HCT116 (cell line): ENCODE measurements around the gene NFIB. TPM values are rescaled to one million over a fixed set of nuclear protein-coding genes. Genes with fewer than 3 reads are reported as not detected.

Source experiments
- ATAC-seq: fragments of 200-7000 bp; cut with Tn5 transposase; 2 replicates; pipeline ENCODE4 v1.9.1; 2020; ENCODE audit warnings: mild to moderate bottlenecking, moderate library complexity
- BruUV-seq: library from RNA; stranded (reverse); fragments of 400-500 nt; replicated peaks from 2 replicates; lab custom pipeline; 2021; lab: Mats Ljungman, UMichigan
- CTCF ChIA-PET: fragments of 300-600 bp; sonication (Branson Sonifier 250); formaldehyde crosslinking; loops from one replicate; lab custom pipeline; 2021; ENCODE audit warnings: antibody characterized with exemption; lab: Charles Lee
- POLR2A ChIA-PET: fragments of 300-600, 350-600 bp; sonication (Branson Sonifier 250); formaldehyde crosslinking; loops from one replicate; lab custom pipeline; 2021; ENCODE audit warnings: antibody characterized with exemption; lab: Charles Lee
- RAD21 ChIA-PET, 2 experiments: fragments of 300-600 bp; sonication (Branson Sonifier 250); formaldehyde crosslinking; loops; one replicate each; lab custom pipeline; 2023; ENCODE audit warnings: low total read pairs in 2 of 2; ENCODE audit not compliant: uncharacterized antibody in 2 of 2, unreplicated experiment in 2 of 2, low non-redundant PET in 1 of 2; lab: Charles Lee
- DNase-seq: peaks from one replicate; pipeline ENCODE4 v3.0.0-alpha.2; 2010; ENCODE audit warnings: low read depth, low spot score
- H2AFZ ChIP-seq: fragments of 200-600 bp; shearing (Covaris generic), sonication (generic); 2 replicates; pipeline ENCODE4 v1.6.1; 2017; ENCODE audit warnings: low read depth, mixed run types, mixed read lengths, antibody characterized with exemption, low read length; ENCODE audit not compliant: poor library complexity, severe bottlenecking
- H3K27ac ChIP-seq: 2 replicates; pipeline ENCODE4 v1.5.1; 2012; ENCODE audit warnings: low read depth, low read length
- H3K27me3 ChIP-seq: fragments of 200-600 bp; sonication (generic); 2 replicates; pipeline ENCODE4 v1.6.1; 2016; ENCODE audit warnings: mixed run types, low read length, mixed read lengths; ENCODE audit not compliant: insufficient read depth
- H3K36me3 ChIP-seq, 2 experiments: fragments of 200-500 bp in 1 of 2; fragments of 200-600 bp in 1 of 2; sonication (Bioruptor generic) in 1 of 2; sonication (generic) in 1 of 2; 2 replicates each; pipeline versions ENCODE4 v1.5.1 to v1.6.1; 2014 to 2016; ENCODE audit warnings: low read length in 2 of 2, inconsistent platforms in 1 of 2, mixed read lengths in 1 of 2, mixed run types in 1 of 2; ENCODE audit not compliant: insufficient read depth in 2 of 2, control insufficient read depth in 1 of 2
- H3K4me1 ChIP-seq, 2 experiments: fragments of 200-600 bp in 1 of 2; sonication (generic) in 1 of 2; 2 replicates each; pipeline versions ENCODE4 v1.5.1 to v1.6.1; 2012 to 2017; ENCODE audit warnings: low read length in 2 of 2, inconsistent platforms in 1 of 2, mild to moderate bottlenecking in 1 of 2, mixed read lengths in 1 of 2, mixed run types in 1 of 2, moderate library complexity in 1 of 2; ENCODE audit not compliant: insufficient read depth in 2 of 2, control insufficient read depth in 1 of 2
- H3K4me2 ChIP-seq: fragments of 200-600 bp; sonication (generic); 2 replicates; pipeline ENCODE4 v1.6.1; 2017; ENCODE audit warnings: mixed run types, low read length, mixed read lengths
- H3K4me3 ChIP-seq, 2 experiments: fragments of 200-600 bp in 1 of 2; sonication (generic) in 1 of 2; replicated peaks in 1 of 2; 2 replicates each; pipeline ENCODE4 v1.5.1; 2011 to 2016; ENCODE audit warnings: low read length in 2 of 2, control low read depth in 1 of 2, low read depth in 1 of 2, mild to moderate bottlenecking in 1 of 2, mixed read lengths in 1 of 2, mixed run types in 1 of 2
- H3K79me2 ChIP-seq: fragments of 200-600 bp; sonication (generic); 2 replicates; pipeline ENCODE4 v1.6.1; 2017; ENCODE audit warnings: mild to moderate bottlenecking, mixed run types, low read length, moderate library complexity, mixed read lengths; ENCODE audit not compliant: insufficient read depth
- H3K9ac ChIP-seq: fragments of 200-600 bp; sonication (generic); 2 replicates; pipeline ENCODE4 v1.6.1; 2016; ENCODE audit warnings: low read length, mixed read lengths
- H3K9me2 ChIP-seq: fragments of 200-600 bp; sonication (generic), shearing (Covaris generic); 2 replicates; pipeline ENCODE4 v1.6.1; 2017; ENCODE audit warnings: mixed run types, mild to moderate bottlenecking, moderate library complexity; ENCODE audit not compliant: insufficient read depth
- H3K9me3 ChIP-seq, 2 experiments: fragments of 200-500 bp in 1 of 2; fragments of 200-600 bp in 1 of 2; sonication (Bioruptor generic) in 1 of 2; sonication (generic) in 1 of 2; 2 replicates each; pipeline ENCODE4 v1.6.1; 2014 to 2017; ENCODE audit warnings: low read length in 2 of 2, mixed read lengths in 2 of 2, inconsistent platforms in 1 of 2, low read depth in 1 of 2, mild to moderate bottlenecking in 1 of 2, mixed run types in 1 of 2, moderate library complexity in 1 of 2; ENCODE audit not compliant: control insufficient read depth in 1 of 2, insufficient read depth in 1 of 2
- H4K20me1 ChIP-seq: fragments of 200-600 bp; sonication (generic), shearing (Covaris generic); 2 replicates; pipeline ENCODE4 v1.6.1; 2017; ENCODE audit warnings: mixed run types, mild to moderate bottlenecking, moderate library complexity; ENCODE audit not compliant: insufficient read depth
- CEBPB ChIP-seq: IDR thresholded peaks from 2 replicates; pipeline ENCODE4 v1.6.1; 2012; ENCODE audit warnings: low read depth
- CTCF ChIP-seq, 3 experiments: fragments of 200-600 bp in 1 of 3; sonication (generic) in 1 of 3; IDR thresholded peaks in 2 of 3; conservative IDR thresholded peaks in 1 of 3; 2 replicates each; pipeline ENCODE4 v1.5.1; 2012 to 2017; ENCODE audit warnings: low read depth in 2 of 3, low read length in 2 of 3, antibody characterized with exemption in 1 of 3, borderline replicate concordance in 1 of 3, control low read depth in 1 of 3, mild to moderate bottlenecking in 1 of 3, mixed read lengths in 1 of 3, mixed run types in 1 of 3, moderate library complexity in 1 of 3; ENCODE audit not compliant: insufficient read depth in 1 of 3
- ELF1 ChIP-seq: IDR thresholded peaks from 2 replicates; pipeline ENCODE4 v1.6.1; 2012; ENCODE audit warnings: low read depth, borderline replicate concordance
- EZH2 ChIP-seq: fragments of 200-600 bp; sonication (generic); IDR thresholded peaks from 2 replicates; pipeline ENCODE4 v1.6.1; 2017; ENCODE audit warnings: antibody characterized with exemption, mixed run types
- JUND ChIP-seq: IDR thresholded peaks from 2 replicates; pipeline ENCODE4 v1.6.1; 2012
- MAX ChIP-seq: IDR thresholded peaks from 2 replicates; pipeline ENCODE4 v1.6.1; 2012
- POLR2AphosphoS5 ChIP-seq: IDR thresholded peaks from 2 replicates; pipeline ENCODE4 v1.6.1; 2011; ENCODE audit warnings: mild to moderate bottlenecking, low read depth, low read length, moderate library complexity
- RAD21 ChIP-seq: IDR thresholded peaks from 2 replicates; pipeline ENCODE4 v1.6.1; 2012; ENCODE audit warnings: low read depth, mild to moderate bottlenecking
- REST ChIP-seq: IDR thresholded peaks from 2 replicates; pipeline ENCODE4 v1.6.1; 2012; ENCODE audit warnings: low read depth
- SIN3A ChIP-seq: IDR thresholded peaks from 2 replicates; pipeline ENCODE4 v1.6.1; 2012; ENCODE audit warnings: low read depth
- SP1 ChIP-seq: IDR thresholded peaks from 2 replicates; pipeline ENCODE4 v1.6.1; 2012; ENCODE audit warnings: low read depth
- SRF ChIP-seq: IDR thresholded peaks from 2 replicates; pipeline ENCODE4 v1.6.1; 2012; ENCODE audit warnings: low read depth
- YY1 ChIP-seq: IDR thresholded peaks from 2 replicates; pipeline ENCODE4 v1.6.1; 2011; ENCODE audit warnings: low read length, low read depth, moderate library complexity, mild to moderate bottlenecking; ENCODE audit not compliant: insufficient replicate concordance; ENCODE audit errors: extremely low read depth
- ZFX ChIP-seq: fragments of 450-650 bp; IDR thresholded peaks from 2 replicates; pipeline ENCODE4 v1.6.1; 2017
- ZNF274 ChIP-seq: fragments of 200-500 bp; sonication (Bioruptor generic); IDR thresholded peaks from 2 replicates; pipeline ENCODE4 v1.6.1; 2014; ENCODE audit warnings: mild to moderate bottlenecking, low read depth, low read length, inconsistent platforms
- intact Hi-C: fragments of 100-400 bp; cut with micrococcal nuclease; formaldehyde crosslinking; loops from 2 replicates; pipeline ENCODE4 v1.10.0; 2022
- total RNA-seq: library from RNA; stranded (reverse); gene quantifications from one replicate; pipeline ENCODE4 v1.2.1, GENCODE V29; 2021; ENCODE audit not compliant: unreplicated experiment
- TF ChIP-seq, protein P1 (sequence below): IDR thresholded peaks from 2 replicates; pipeline ENCODE4 v1.6.1; 2012

Gene NFIB
- total RNA-seq, 1 experiment from 2014 or later, result 6.6 TPM

- POLR2A ChIA-PET, result no interaction called here
- no peak for ATAC-seq
Observed at GRCh38 chr9:14327036-14327435, 13.1 kb upstream of the NFIB start.

DNA sequence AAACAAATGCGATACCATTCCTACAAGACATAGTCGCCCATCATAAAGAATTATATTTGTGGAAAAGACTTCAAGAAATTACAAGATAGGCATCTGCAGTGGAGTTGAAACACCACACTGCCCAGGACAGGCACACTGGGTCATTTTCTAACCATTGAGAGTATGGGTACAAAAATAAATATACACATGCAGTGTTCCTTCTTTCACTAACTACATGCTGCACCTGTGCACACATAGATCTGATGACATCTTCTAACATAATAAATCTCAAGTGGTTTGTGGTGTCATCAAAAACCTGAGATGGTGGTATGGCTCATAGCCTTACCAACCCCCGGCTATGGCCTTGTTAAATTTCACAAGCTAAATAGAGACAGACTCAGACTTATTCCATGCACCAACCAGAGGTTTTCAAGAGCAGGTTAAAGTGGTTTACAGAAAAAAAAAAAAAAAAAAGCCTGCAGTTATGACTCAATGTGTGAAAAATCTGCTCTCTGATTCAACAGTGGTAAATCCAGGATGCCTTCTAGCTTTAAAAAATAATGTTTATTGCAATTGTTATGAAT lies 12.4 kb upstream of the NFIB start:
- Histone ChIP-seq H3K27me3 (no peaks in the 10 kb centered on the region), H3K9ac (no peak overlapping the region), H3K79me2 (no peaks in the 10 kb centered on the region), H3K9me2 (no peaks in the 10 kb centered on the region), H3K4me2 (no peak overlapping the region), H3K27ac (no peak overlapping the region), H2AFZ (no peak overlapping the region), H4K20me1 (no peaks in the 10 kb centered on the region), H3K4me3 (no peak overlapping the region), H3K36me3 (no peaks in the 10 kb centered on the region), H3K4me1 (peaks cover 0 to 17% of the 10 kb centered on the region in 2 experiments; a peak in 3 of 4 replicates), H3K9me3 (no peaks in the 10 kb centered on the region)
- ChIA-PET CTCF (no interaction called here), POLR2A (no interaction called here), RAD21 (no interaction called here)
- intact Hi-C loops, result no loop called here
- no peak for DNase-seq
- no peak for ATAC-seq
- BruUV-seq, result no TSS peak
- no peak for TF ChIP-seq CTCF (IDR thresholded peaks at IDR 0.05 in 2 of 3, conservative IDR thresholded peaks at IDR 0.05 in 1 of 3; ENCODE audit: borderline replicate concordance in 1 of 3, insufficient read depth in 1 of 3, low read depth in 2 of 3, low read length in 2 of 3)
- TF ChIP-seq MAX, result no peak
- TF ChIP-seq EZH2, result no peak
- no peak for TF ChIP-seq REST
- TF ChIP-seq, protein P1, sequence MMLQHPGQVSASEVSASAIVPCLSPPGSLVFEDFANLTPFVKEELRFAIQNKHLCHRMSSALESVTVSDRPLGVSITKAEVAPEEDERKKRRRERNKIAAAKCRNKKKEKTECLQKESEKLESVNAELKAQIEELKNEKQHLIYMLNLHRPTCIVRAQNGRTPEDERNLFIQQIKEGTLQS, result no peak
- TF ChIP-seq ZNF274, result no peak
- no peak for TF ChIP-seq JUND
- no peak for TF ChIP-seq SP1
- no peak for TF ChIP-seq SRF
- TF ChIP-seq ELF1, result no peak
- TF ChIP-seq ZFX, result no peak
- TF ChIP-seq RAD21, result no peak
- TF ChIP-seq POLR2AphosphoS5, result no peak
- no peak for TF ChIP-seq SIN3A
- no peak for TF ChIP-seq CEBPB
- no peak for TF ChIP-seq YY1

More at GRCh38 chr9:14327036-14327435, 13.1 kb upstream of the NFIB start:
- BruUV-seq, result no TSS peak
- H3K27me3 ChIP-seq, result no peaks in the 10 kb centered on the region
- no peak overlapping the region for H3K4me3 ChIP-seq
- ChIA-PET CTCF (no interaction called here), RAD21 (no interaction called here)
- no peaks in the 10 kb centered on the region for H4K20me1 ChIP-seq
- peaks cover 0 to 11% of the 10 kb centered on the region in 2 experiments; a peak in 2 of 4 replicates for H3K4me1 ChIP-seq
- H3K4me2 ChIP-seq, result no peak overlapping the region
- intact Hi-C loops, result no loop called here
- H3K9ac ChIP-seq, result no peak overlapping the region
- no peaks in the 10 kb centered on the region for H3K9me3 ChIP-seq
- no peak overlapping the region for H2AFZ ChIP-seq
- no peak overlapping the region for H3K27ac ChIP-seq
- DNase-seq, result no peak
- no peaks in the 10 kb centered on the region for H3K9me2 ChIP-seq
- TF ChIP-seq SIN3A, result no peak
- H3K79me2 ChIP-seq, result no peaks in the 10 kb centered on the region
- no peaks in the 10 kb centered on the region for H3K36me3 ChIP-seq
